Astrocyte (in vitro differentiated cells and primary cell): ENCODE results near the gene ITPK1.

Experiments used
- EZH2 ChIP-seq: IDR thresholded peaks from 2 replicates; pipeline ENCODE4 v1.6.1; 2012; ENCODE audit warnings: mild to moderate bottlenecking, low read length, inconsistent platforms; ENCODE audit not compliant: insufficient read depth
- TF ChIP-seq, protein P1 (sequence below): IDR thresholded peaks from 2 replicates; pipeline ENCODE4 v1.5.1; 2011; ENCODE audit warnings: low read depth, mild to moderate bottlenecking, inconsistent platforms, low read length, moderate library complexity; ENCODE audit not compliant: insufficient read depth

DNA sequence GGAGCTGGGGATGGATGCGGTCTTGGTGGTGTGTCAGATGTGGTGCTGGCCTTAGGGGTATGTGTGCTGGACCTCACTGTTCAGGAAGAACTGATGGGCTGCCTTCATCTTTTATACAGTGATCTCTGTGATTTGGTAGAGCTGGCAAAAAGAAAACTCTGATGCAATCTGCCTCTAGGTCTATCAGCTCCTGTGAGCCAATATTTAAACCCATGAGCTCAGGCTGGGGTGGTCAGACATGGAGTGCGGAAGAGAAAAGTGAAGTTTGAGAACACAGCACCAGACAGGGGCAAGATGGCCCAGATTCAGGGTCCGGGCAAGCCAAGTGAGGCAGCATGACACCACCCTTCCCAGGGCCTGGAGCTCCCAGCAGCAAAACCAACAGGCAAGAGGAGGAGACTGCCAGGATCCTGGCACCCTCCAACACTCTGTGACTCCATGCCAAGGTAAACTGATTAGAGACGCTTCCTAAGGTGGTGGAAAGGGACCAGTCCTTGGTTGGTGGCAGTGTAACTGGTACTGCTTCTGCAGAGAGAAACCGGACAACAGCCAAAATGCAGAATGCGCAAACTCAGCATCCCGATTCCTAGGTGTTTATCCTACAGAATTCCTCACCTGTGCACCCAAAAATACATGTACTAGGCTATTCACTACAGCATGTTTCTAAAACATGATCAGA is 110.5 kb downstream of the ITPK1 start:
- TF ChIP-seq, protein P1, sequence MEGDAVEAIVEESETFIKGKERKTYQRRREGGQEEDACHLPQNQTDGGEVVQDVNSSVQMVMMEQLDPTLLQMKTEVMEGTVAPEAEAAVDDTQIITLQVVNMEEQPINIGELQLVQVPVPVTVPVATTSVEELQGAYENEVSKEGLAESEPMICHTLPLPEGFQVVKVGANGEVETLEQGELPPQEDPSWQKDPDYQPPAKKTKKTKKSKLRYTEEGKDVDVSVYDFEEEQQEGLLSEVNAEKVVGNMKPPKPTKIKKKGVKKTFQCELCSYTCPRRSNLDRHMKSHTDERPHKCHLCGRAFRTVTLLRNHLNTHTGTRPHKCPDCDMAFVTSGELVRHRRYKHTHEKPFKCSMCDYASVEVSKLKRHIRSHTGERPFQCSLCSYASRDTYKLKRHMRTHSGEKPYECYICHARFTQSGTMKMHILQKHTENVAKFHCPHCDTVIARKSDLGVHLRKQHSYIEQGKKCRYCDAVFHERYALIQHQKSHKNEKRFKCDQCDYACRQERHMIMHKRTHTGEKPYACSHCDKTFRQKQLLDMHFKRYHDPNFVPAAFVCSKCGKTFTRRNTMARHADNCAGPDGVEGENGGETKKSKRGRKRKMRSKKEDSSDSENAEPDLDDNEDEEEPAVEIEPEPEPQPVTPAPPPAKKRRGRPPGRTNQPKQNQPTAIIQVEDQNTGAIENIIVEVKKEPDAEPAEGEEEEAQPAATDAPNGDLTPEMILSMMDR = no peak
- no peak for TF ChIP-seq EZH2
